ENCODE results near the gene MB. TPM values are rescaled to one million over a fixed set of nuclear protein-coding genes. Genes with fewer than 3 reads are reported as not detected.

The MB gene
- total and polyA plus RNA-seq, 4 donors: 0.13 to 0.25 TPM; not detected in 2

DNA sequence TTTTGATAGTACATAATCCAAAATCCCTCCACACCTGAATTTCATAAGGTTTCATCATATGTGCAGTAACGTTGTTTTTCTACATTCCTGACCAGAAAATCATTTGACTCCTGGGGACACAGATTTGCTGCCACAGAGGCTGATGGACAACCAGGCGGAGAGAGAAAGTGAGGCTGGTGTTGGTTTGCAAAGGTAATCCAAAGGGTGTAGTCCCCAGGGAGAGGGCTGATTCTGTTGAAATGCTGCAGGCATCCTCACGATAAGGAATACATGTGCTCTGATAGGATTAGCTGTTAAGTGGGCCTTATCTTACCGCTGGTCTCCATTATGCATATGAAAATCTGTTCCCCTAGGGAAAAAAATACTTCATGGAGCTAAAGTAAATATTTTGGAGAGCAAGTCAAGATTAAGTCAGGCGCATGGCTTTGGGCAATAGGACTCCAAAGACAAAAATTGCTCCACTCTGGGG lies 39.2 kb upstream of the MB start:
- H3K27ac ChIP-seq (ENCODE audit: low read depth in 1 of 2, low read length in 2 of 2): no peak overlapping the region
- no peak for TF ChIP-seq JUND (IDR thresholded peaks at IDR 0.05)
- no peak for TF ChIP-seq RAD21 (IDR thresholded peaks at IDR 0.05)
- TF ChIP-seq, protein P1, sequence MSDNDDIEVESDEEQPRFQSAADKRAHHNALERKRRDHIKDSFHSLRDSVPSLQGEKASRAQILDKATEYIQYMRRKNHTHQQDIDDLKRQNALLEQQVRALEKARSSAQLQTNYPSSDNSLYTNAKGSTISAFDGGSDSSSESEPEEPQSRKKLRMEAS (IDR thresholded peaks at IDR 0.05): no peak
- no peak for TF ChIP-seq TAF1 (conservative IDR thresholded peaks at IDR 0.05)
- no peak for TF ChIP-seq YY1 (IDR thresholded peaks at IDR 0.05)
- TF ChIP-seq, protein P2, sequence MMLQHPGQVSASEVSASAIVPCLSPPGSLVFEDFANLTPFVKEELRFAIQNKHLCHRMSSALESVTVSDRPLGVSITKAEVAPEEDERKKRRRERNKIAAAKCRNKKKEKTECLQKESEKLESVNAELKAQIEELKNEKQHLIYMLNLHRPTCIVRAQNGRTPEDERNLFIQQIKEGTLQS (IDR thresholded peaks at IDR 0.05): no peak
- TF ChIP-seq GABPA (IDR thresholded peaks at IDR 0.05 in 1 of 2, conservative IDR thresholded peaks at IDR 0.05 in 1 of 2): no peak
- TF ChIP-seq FOXA1 (IDR thresholded peaks at IDR 0.05): no peak
- TF ChIP-seq FOXA2 (IDR thresholded peaks at IDR 0.05): no peak
- TF ChIP-seq, protein P3, sequence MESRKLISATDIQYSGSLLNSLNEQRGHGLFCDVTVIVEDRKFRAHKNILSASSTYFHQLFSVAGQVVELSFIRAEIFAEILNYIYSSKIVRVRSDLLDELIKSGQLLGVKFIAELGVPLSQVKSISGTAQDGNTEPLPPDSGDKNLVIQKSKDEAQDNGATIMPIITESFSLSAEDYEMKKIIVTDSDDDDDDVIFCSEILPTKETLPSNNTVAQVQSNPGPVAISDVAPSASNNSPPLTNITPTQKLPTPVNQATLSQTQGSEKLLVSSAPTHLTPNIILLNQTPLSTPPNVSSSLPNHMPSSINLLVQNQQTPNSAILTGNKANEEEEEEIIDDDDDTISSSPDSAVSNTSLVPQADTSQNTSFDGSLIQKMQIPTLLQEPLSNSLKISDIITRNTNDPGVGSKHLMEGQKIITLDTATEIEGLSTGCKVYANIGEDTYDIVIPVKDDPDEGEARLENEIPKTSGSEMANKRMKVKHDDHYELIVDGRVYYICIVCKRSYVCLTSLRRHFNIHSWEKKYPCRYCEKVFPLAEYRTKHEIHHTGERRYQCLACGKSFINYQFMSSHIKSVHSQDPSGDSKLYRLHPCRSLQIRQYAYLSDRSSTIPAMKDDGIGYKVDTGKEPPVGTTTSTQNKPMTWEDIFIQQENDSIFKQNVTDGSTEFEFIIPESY (IDR thresholded peaks at IDR 0.05): no peak
- no peak for TF ChIP-seq HNF4G (IDR thresholded peaks at IDR 0.05)
- no peak for TF ChIP-seq NR2F2 (IDR thresholded peaks at IDR 0.05)
- no peak for TF ChIP-seq RXRA (IDR thresholded peaks at IDR 0.05)
- TF ChIP-seq SP1 (IDR thresholded peaks at IDR 0.05): no peak
- TF ChIP-seq, protein P4, sequence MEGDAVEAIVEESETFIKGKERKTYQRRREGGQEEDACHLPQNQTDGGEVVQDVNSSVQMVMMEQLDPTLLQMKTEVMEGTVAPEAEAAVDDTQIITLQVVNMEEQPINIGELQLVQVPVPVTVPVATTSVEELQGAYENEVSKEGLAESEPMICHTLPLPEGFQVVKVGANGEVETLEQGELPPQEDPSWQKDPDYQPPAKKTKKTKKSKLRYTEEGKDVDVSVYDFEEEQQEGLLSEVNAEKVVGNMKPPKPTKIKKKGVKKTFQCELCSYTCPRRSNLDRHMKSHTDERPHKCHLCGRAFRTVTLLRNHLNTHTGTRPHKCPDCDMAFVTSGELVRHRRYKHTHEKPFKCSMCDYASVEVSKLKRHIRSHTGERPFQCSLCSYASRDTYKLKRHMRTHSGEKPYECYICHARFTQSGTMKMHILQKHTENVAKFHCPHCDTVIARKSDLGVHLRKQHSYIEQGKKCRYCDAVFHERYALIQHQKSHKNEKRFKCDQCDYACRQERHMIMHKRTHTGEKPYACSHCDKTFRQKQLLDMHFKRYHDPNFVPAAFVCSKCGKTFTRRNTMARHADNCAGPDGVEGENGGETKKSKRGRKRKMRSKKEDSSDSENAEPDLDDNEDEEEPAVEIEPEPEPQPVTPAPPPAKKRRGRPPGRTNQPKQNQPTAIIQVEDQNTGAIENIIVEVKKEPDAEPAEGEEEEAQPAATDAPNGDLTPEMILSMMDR (IDR thresholded peaks at IDR 0.05; ENCODE audit: low read depth, low read length, missing input control): no peak
- TF ChIP-seq, protein P5, sequence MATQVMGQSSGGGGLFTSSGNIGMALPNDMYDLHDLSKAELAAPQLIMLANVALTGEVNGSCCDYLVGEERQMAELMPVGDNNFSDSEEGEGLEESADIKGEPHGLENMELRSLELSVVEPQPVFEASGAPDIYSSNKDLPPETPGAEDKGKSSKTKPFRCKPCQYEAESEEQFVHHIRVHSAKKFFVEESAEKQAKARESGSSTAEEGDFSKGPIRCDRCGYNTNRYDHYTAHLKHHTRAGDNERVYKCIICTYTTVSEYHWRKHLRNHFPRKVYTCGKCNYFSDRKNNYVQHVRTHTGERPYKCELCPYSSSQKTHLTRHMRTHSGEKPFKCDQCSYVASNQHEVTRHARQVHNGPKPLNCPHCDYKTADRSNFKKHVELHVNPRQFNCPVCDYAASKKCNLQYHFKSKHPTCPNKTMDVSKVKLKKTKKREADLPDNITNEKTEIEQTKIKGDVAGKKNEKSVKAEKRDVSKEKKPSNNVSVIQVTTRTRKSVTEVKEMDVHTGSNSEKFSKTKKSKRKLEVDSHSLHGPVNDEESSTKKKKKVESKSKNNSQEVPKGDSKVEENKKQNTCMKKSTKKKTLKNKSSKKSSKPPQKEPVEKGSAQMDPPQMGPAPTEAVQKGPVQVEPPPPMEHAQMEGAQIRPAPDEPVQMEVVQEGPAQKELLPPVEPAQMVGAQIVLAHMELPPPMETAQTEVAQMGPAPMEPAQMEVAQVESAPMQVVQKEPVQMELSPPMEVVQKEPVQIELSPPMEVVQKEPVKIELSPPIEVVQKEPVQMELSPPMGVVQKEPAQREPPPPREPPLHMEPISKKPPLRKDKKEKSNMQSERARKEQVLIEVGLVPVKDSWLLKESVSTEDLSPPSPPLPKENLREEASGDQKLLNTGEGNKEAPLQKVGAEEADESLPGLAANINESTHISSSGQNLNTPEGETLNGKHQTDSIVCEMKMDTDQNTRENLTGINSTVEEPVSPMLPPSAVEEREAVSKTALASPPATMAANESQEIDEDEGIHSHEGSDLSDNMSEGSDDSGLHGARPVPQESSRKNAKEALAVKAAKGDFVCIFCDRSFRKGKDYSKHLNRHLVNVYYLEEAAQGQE (IDR thresholded peaks at IDR 0.05): no peak
- no peak for TF ChIP-seq EGR1 (IDR thresholded peaks at IDR 0.05; ENCODE audit: low read depth in 2 of 2)
- no peak for TF ChIP-seq HNF4A (conservative IDR thresholded peaks at IDR 0.05)
- 85% methylated on average over 5 of the region's 5 CpGs for WGBS
- peaks cover 14 to 55% (median 37%) of the 10 kb centered on the region in 4 donors for H3K36me3 ChIP-seq (ENCODE audit: control insufficient read depth in 4 of 4, insufficient read depth in 3 of 4, low read depth in 1 of 4, low read length in 3 of 4)
- peaks cover 2 to 29% (median 6%) of the 10 kb centered on the region in 4 donors for H3K4me1 ChIP-seq (ENCODE audit: control insufficient read depth in 4 of 4, insufficient read depth in 4 of 4, low read length in 3 of 4)
- H3K27me3 ChIP-seq (ENCODE audit: control insufficient read depth in 4 of 4, insufficient read depth in 4 of 4, low read length in 3 of 4): no peaks in the 10 kb centered on the region
- no peak overlapping the region for H3K4me3 ChIP-seq (ENCODE audit: low read depth in 1 of 3, low read length in 3 of 3)
- DNase-seq (ENCODE audit: low spot score): no peak
- no peak overlapping the region for H3K9ac ChIP-seq (ENCODE audit: low read depth in 1 of 2, low read length in 2 of 2)
- H3K9me3 ChIP-seq (ENCODE audit: control insufficient read depth in 4 of 4, low read length in 3 of 4): no peaks in the 10 kb centered on the region

All from liver (tissue), 9 donors.